GM10248 (cell line): Measurements from ENCODE around the gene PRSS38.

ENCODE experiments used
- CTCF ChIA-PET: fragments of 300-600 bp; sonication (Branson Sonifier 250); formaldehyde crosslinking; extraction: SDS; loops from one replicate; lab custom pipeline; 2021; ENCODE audit warnings: antibody characterized with exemption; lab: Yijun Ruan, JAX
- POLR2A ChIA-PET: fragments of 350-650 bp; sonication (Branson Sonifier 250); formaldehyde crosslinking; extraction: SDS; loops from one replicate; lab custom pipeline; 2020; ENCODE audit warnings: antibody characterized with exemption; lab: Yijun Ruan, JAX
- DNase-seq: peaks from one replicate; pipeline ENCODE4 v3.0.0; 2012; ENCODE audit errors: extremely low spot score
- CTCF ChIP-seq: IDR thresholded peaks from 2 replicates; pipeline ENCODE4 v1.5.1; 2012; ENCODE audit warnings: mild to moderate bottlenecking, low read depth; ENCODE audit errors: extremely low read depth, missing control alignments, control extremely low read depth

PRSS38 gene

DNA sequence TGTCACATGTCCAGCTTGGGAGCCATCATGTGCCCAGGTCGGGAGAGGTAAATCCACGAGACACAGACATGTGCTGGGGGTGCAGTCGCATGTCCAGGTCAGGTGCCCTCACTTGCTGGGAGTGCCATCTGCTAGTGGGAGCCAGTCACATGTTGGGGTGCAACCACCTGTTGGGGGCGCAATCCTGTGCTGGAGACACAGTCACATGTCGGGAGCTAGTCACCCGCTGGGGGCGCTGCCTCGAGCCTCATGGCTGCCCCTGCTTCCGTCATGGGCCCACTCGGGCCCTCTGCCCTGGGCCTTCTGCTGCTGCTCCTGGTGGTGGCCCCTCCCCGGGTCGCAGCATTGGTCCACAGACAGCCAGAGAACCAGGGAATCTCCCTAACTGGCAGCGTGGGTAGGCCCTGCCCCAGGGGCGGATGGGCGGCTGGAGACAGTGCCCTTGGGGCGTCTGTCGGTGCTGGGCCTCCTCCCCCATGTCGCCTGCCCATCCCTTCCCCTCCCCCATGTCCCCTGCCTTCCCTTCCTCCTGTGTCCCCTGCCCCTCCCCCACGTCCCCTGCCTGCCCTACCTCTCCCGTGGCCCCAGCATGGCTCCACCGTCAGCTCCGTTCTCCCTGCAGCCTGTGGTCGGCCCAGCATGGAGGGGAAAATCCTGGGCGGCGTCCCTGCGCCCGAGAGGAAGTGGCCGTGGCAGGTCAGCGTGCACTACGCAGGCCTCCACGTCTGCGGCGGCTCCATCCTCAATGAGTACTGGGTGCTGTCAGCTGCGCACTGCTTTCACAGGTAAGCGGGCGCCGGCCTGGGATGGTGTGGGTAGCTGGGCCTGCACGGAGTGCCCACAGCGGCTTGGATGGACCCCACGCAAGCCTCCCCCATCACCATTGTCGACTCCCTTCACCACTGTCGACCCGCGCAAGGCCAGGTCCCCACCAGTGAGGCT is at the start of gene PRSS38:
TSS of gene PRSS38 (plus strand) at position 208 of the 942 bp plus-strand sequence. CDS start at position 250, 42 bp downstream.
- DNase-seq: no peak

DNA sequence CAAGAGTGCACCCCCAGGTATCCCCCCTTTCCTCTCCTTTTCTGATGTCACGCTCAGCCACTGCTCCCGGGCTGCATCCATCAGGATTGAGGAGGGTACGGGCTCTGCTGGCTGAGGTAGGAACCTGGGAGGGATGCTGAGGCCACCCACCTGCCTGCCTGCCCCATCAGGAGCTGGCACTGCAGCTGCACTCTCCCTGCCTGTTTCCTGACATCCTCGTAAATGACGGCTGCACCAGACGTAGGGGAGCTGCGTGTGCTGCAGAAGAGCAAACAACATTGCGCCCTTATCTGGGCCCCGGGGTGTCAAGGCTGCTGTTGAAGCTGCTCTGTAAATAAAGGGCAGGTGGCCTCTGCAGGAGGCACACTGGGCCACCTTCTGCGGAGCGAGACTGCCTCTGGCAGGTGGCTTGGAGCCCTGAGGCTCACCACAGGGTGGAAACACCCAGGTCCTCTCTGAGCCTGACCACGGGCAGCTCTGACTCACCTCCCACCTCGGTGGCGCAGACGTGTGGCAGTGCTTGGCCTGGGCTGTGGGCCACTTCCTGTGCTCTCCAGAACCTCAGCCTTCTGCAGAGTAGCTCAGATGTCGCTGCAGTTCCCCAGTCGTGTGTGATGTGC is 49.4 kb upstream of the PRSS38 start:
- CTCF ChIA-PET: no interaction called here
- POLR2A ChIA-PET: no interaction called here
- TF ChIP-seq CTCF: no peak
- no peak for DNase-seq

More for the DNA sequence above, at the start of gene PRSS38:
- ChIA-PET CTCF (no interaction called here), POLR2A (no interaction called here)
- TF ChIP-seq CTCF: no peak

DNA sequence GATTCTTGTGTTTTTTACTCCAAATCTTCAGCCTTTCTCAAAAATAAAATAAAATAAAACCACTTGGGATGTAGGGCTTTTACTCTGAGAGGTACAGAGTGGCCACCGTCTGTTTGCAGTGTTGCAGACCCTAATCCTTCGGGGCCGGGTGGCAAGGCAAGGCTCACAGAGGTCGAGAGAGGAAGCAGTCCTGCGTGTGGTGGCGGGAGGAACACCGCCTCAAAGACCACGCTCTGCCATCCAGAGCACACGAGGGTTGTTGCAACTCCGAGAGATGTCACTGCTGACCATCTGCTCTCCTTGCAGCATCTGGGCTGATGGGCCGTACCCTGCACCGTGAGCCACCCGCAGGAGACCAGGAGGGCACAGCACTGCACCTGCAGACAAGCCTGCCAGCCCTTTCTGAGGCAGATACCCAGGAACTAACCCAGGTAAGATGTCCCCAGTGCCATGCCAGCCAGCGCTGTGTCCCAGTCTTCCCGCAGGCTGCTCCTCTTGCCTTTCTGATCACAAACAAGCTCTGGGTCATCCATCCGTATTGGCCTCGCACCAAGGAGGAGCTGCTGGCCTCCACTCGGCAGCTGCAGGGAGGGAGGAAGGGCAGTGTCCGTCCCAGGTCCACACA is 48.7 kb upstream of the PRSS38 start:
- ChIA-PET CTCF (no interaction called here), POLR2A (no interaction called here)
- no peak for DNase-seq
- TF ChIP-seq CTCF: no peak

DNA sequence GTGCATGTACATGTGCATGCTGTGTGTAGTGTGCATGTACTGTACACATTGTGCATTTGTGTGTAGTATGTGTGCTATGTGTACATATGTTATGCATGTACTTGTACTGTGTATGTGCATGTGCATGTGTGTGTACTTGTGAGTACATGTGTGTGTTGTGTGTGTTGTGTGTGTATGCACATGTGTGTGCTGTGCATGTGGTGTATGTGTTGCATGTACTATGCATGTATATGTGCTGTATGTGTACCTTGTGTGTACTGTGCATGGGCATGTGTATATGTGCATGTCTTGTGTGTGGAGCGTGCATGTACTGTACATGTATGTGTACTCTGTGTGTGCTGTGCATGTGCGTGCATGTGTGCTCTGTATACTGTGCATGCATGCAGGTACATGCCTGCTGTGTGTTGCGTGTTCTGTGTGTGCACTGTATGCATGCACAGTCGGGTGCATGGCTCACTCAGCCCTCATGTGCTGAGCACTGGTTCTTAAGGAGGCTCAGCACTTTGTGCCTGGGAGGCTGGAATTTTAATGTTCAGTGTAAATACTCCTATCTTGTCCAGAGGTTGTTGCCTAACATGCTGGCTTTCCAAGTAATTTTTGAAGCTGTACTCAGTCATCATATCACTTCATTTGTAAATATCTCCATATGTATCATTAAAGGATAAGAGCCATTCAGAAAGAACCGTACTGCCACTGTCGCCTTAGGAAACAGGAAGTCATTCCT is 47.9 kb upstream of the PRSS38 start:
- ChIA-PET POLR2A (no interaction called here), CTCF (interaction anchor here (1.4 kb wide), 1 partner anchor 9 kb away, joined by 4 read pairs; no protein-coding TSS in a partner anchor)
- DNase-seq: no peak
- TF ChIP-seq CTCF: no peak

DNA sequence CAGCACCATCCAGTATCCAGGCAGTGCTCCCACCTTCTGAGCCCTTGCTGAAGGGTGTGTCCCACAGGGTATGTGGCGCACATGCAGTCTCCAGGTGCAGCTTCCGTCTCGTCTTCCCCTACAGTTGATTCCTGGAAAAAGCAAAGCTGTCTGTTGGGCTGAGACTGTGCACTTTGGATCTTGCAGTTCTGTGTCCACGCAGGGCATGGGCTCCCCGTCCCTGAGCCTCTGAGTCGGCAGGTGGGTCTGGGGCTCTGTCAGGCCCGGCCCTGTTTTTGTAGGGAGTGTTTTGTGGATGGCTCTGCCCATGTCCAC is 47.4 kb upstream of the PRSS38 start:
- no peak for DNase-seq
- POLR2A ChIA-PET: no interaction called here
- no peak for TF ChIP-seq CTCF
- CTCF ChIA-PET: interaction anchor here (1.4 kb wide), 1 partner anchor 10 kb away, joined by 4 read pairs; no protein-coding TSS in a partner anchor

- DNase-seq: no peak
- ChIA-PET CTCF (interaction anchor here (1.4 kb wide), 1 partner anchor 10 kb away, joined by 4 read pairs; no protein-coding TSS in a partner anchor), POLR2A (no interaction called here)
- TF ChIP-seq CTCF: no peak
Observed at GRCh38 chr1:227768640-227769039, 46.8 kb upstream of the PRSS38 start.
